WTC11 (cell line): ENCODE results near the gene TMEM108. TPM values are rescaled to one million over a fixed set of nuclear protein-coding genes. Genes with fewer than 3 reads are reported as not detected.

Experiments
- ATAC-seq: fragments of 200-7000 bp; cut with Tn5 transposase; 2 replicates; pipeline ENCODE4 v1.10.0; 2021; ENCODE audit warnings: mild to moderate bottlenecking, moderate library complexity
- CTCF ChIA-PET: fragments of 300-600 bp; sonication (Branson Sonifier 250); formaldehyde crosslinking; loops from one replicate; lab custom pipeline; 2021; ENCODE audit warnings: antibody characterized with exemption; lab: Charles Lee
- POLR2A ChIA-PET: fragments of 350-600 bp; sonication (Branson Sonifier 250); formaldehyde crosslinking; loops from one replicate; lab custom pipeline; 2021; ENCODE audit warnings: antibody characterized with exemption; lab: Charles Lee
- DNase-seq: peaks from one replicate; pipeline ENCODE4 v3.0.0; 2021; ENCODE audit warnings: low spot score
- H3K27ac Mint-ChIP-seq: 2 replicates; pipeline ENCODE4 v1.8.0; 2021; ENCODE audit warnings: mixed read lengths
- H3K27me3 Mint-ChIP-seq: 2 replicates; pipeline ENCODE4 v1.8.0; 2021; ENCODE audit warnings: low read depth, mild to moderate bottlenecking, moderate library complexity, mixed read lengths
- H3K36me3 Mint-ChIP-seq: 2 replicates; pipeline ENCODE4 v1.8.0; 2021; ENCODE audit warnings: mixed read lengths
- H3K4me1 Mint-ChIP-seq: 2 replicates; pipeline ENCODE4 v1.8.0; 2022; ENCODE audit warnings: mixed read lengths
- H3K4me3 Mint-ChIP-seq: 2 replicates; pipeline ENCODE4 v1.8.0; 2021; ENCODE audit warnings: mild to moderate bottlenecking, moderate library complexity, mixed read lengths
- H3K9me3 Mint-ChIP-seq: 2 replicates; pipeline ENCODE4 v1.8.0; 2021; ENCODE audit warnings: mixed read lengths
- AFF4 ChIP-seq: sonication (generic); formaldehyde crosslinking; IDR thresholded peaks from 2 replicates; pipeline ENCODE4 v1.8.1; 2023; ENCODE audit warnings: mild to moderate bottlenecking, missing genetic modification reagents, borderline replicate concordance
- ARID4B ChIP-seq: sonication (generic); formaldehyde crosslinking; IDR thresholded peaks from 2 replicates; pipeline ENCODE4 v1.8.0; 2023; ENCODE audit warnings: missing genetic modification reagents, mild to moderate bottlenecking, borderline replicate concordance
- ATF6 ChIP-seq: sonication (generic); formaldehyde crosslinking; IDR thresholded peaks from 2 replicates; pipeline ENCODE4 v1.8.1; 2023; ENCODE audit warnings: mild to moderate bottlenecking, missing genetic modification reagents
- CREB1 ChIP-seq: sonication (generic); formaldehyde crosslinking; IDR thresholded peaks from 2 replicates; pipeline ENCODE4 v1.8.0; 2023; ENCODE audit warnings: mild to moderate bottlenecking, missing genetic modification reagents
- E2F4 ChIP-seq: sonication (generic); formaldehyde crosslinking; IDR thresholded peaks from 2 replicates; pipeline ENCODE4 v1.8.1; 2022; ENCODE audit warnings: low read depth, mild to moderate bottlenecking, moderate library complexity, missing genetic modification reagents, borderline replicate concordance
- HMGA2 ChIP-seq: fragments of 250-450 bp; sonication (Bioruptor Pico); IDR thresholded peaks from 2 replicates; pipeline ENCODE4 v1.4.0; 2021; ENCODE audit warnings: mild to moderate bottlenecking, moderate library complexity
- JAZF1 ChIP-seq: fragments of 250-450 bp; sonication (Bioruptor Pico); IDR thresholded peaks from 2 replicates; pipeline ENCODE4 v1.9.0; 2021; ENCODE audit warnings: moderate library complexity, mild to moderate bottlenecking, inconsistent platforms
- MAX ChIP-seq: sonication (generic); formaldehyde crosslinking; IDR thresholded peaks from 2 replicates; pipeline ENCODE4 v1.8.0; 2022; ENCODE audit warnings: mild to moderate bottlenecking, missing genetic modification reagents
- MXD4 ChIP-seq: fragments of 250-450 bp; sonication (Bioruptor Pico); IDR thresholded peaks from 2 replicates; pipeline ENCODE4 v1.8.0; 2021; ENCODE audit warnings: mild to moderate bottlenecking, moderate library complexity, borderline replicate concordance
- MYBL2 ChIP-seq: sonication (generic); formaldehyde crosslinking; IDR thresholded peaks from 2 replicates; pipeline ENCODE4 v1.8.1; 2023; ENCODE audit warnings: mild to moderate bottlenecking, moderate library complexity, missing genetic modification reagents
- RORB ChIP-seq: fragments of 250-450 bp; sonication (Bioruptor Pico); IDR thresholded peaks from 2 replicates; pipeline ENCODE4 v1.9.0; 2021; ENCODE audit warnings: mild to moderate bottlenecking
- TEAD1 ChIP-seq: sonication (generic); formaldehyde crosslinking; IDR thresholded peaks from 2 replicates; pipeline ENCODE4 v1.8.0; 2022; ENCODE audit warnings: mild to moderate bottlenecking, missing genetic modification reagents
- TP53 ChIP-seq: sonication (generic); formaldehyde crosslinking; IDR thresholded peaks from 2 replicates; pipeline ENCODE4 v1.8.1; 2023; ENCODE audit warnings: mild to moderate bottlenecking, missing genetic modification reagents
- ZMAT4 ChIP-seq: fragments of 250-450 bp; sonication (Bioruptor Pico); IDR thresholded peaks from 2 replicates; pipeline ENCODE4 v1.9.0; 2021; ENCODE audit warnings: mild to moderate bottlenecking
- ZNF532 ChIP-seq: fragments of 250-450 bp; sonication (Bioruptor Pico); IDR thresholded peaks from 2 replicates; pipeline ENCODE4 v1.9.0; 2021; ENCODE audit warnings: mild to moderate bottlenecking, borderline replicate concordance
- ZNF671 ChIP-seq: fragments of 250-450 bp; sonication (Bioruptor Pico); IDR thresholded peaks from 2 replicates; pipeline ENCODE4 v1.8.0; 2021; ENCODE audit warnings: mild to moderate bottlenecking
- total RNA-seq: library from RNA; stranded (reverse); gene quantifications from 3 replicates; pipeline ENCODE4 v1.2.3, GENCODE V29; 2021

TMEM108 gene
- total RNA-seq, 1 experiment from 2014 or later = 14.7 TPM

- Mint-ChIP-seq H3K27ac (no peak overlapping the region), H3K4me1 (peaks cover 15% of the 10 kb centered on the region), H3K27me3 (no peaks in the 10 kb centered on the region)
- CTCF ChIA-PET = no interaction called here
- POLR2A ChIA-PET = no interaction called here
- TF ChIP-seq MAX (CRISPR knock-in tag) (no peak), JAZF1 (CRISPR knock-in tag) (no peak), MYBL2 (CRISPR knock-in tag) (no peak), ZNF671 (CRISPR knock-in tag) (no peak)
- TF ChIP-seq, all 79 proteins: peak for 0
- ATAC-seq = no peak
- peaks cover 12% of the 10 kb centered on the region for H3K9me3 Mint-ChIP-seq
- H3K4me3 Mint-ChIP-seq = no peak overlapping the region
- no peak for DNase-seq
- peaks cover 4% of the 10 kb centered on the region for H3K36me3 Mint-ChIP-seq
Observed at GRCh38 chr3:133301194-133301593, 263.0 kb downstream of the TMEM108 start.

- POLR2A ChIA-PET = no interaction called here
- DNase-seq (no peak), ATAC-seq (no peak)
- peaks cover 15% of the 10 kb centered on the region for H3K4me1 Mint-ChIP-seq
- H3K27me3 Mint-ChIP-seq = no peaks in the 10 kb centered on the region
- CTCF ChIA-PET = interaction anchor here (1.5 kb wide), 1 partner anchor 261 kb away, joined by 4 read pairs; no protein-coding TSS in a partner anchor
- peaks cover 7% of the 10 kb centered on the region for H3K36me3 Mint-ChIP-seq
- peaks cover 16% of the 10 kb centered on the region for H3K9me3 Mint-ChIP-seq
- TF ChIP-seq TP53 (CRISPR knock-in tag) = no peak
- no peak for TF ChIP-seq AFF4 (CRISPR knock-in tag)
- H3K27ac Mint-ChIP-seq = no peak overlapping the region
- no peak overlapping the region for H3K4me3 Mint-ChIP-seq
Observed at GRCh38 chr3:133301731-133302130, 263.5 kb downstream of the TMEM108 start.

- H3K4me1 Mint-ChIP-seq = peaks cover 15% of the 10 kb centered on the region
- H3K9me3 Mint-ChIP-seq = peaks cover 21% of the 10 kb centered on the region
- H3K27me3 Mint-ChIP-seq = no peaks in the 10 kb centered on the region; the same call in 1 of the 2 replicates
- DNase-seq (no peak), ATAC-seq (no peak)
- H3K27ac Mint-ChIP-seq = no peak overlapping the region
- H3K36me3 Mint-ChIP-seq = peaks cover 7% of the 10 kb centered on the region
- no peak overlapping the region for H3K4me3 Mint-ChIP-seq
- ChIA-PET CTCF (no interaction called here), POLR2A (no interaction called here)
- TF ChIP-seq TEAD1 (CRISPR knock-in tag) (no peak), ZNF532 (CRISPR knock-in tag) (no peak), RORB (no peak), ARID4B (no peak), MXD4 (CRISPR knock-in tag) (no peak), E2F4 (CRISPR knock-in tag) (no peak), ATF6 (CRISPR knock-in tag) (no peak), CREB1 (CRISPR knock-in tag) (no peak), ZMAT4 (CRISPR knock-in tag) (no peak), HMGA2 (CRISPR knock-in tag) (no peak)
Observed at GRCh38 chr3:133303430-133303829, 265.2 kb downstream of the TMEM108 start.
